GM21367 (cell line): ENCODE results near the gene SRPK2.

ENCODE experiments used
- ATAC-seq: cut with Tn5 transposase; IDR thresholded peaks from one replicate; pipeline ENCODE4 v1.9.1; 2021; ENCODE audit not compliant: unreplicated experiment

Gene SRPK2

GRCh38 chr7:105107458-105107857 lies 281.3 kb downstream of the SRPK2 start:
- ATAC-seq = no peak

GRCh38 chr7:105106473-105106872 lies 282.2 kb downstream of the SRPK2 start:
- no peak for ATAC-seq

GRCh38 chr7:105105579-105105978 lies 283.1 kb downstream of the SRPK2 start:
- ATAC-seq = no peak

- no peak for ATAC-seq
These were observed 286.0 kb downstream of the SRPK2 start for GRCh38 chr7:105102557-105103352.

GRCh38 chr7:105101864-105102263 lies 286.9 kb downstream of the SRPK2 start:
- ATAC-seq = no peak

GRCh38 chr7:105098863-105099515 lies 289.7 kb downstream of the SRPK2 start:
- ATAC-seq = no peak

GRCh38 chr7:105097619-105098018 lies 291.1 kb downstream of the SRPK2 start:
- ATAC-seq = no peak

- no peak for ATAC-seq
These were observed 292.4 kb downstream of the SRPK2 start for GRCh38 chr7:105096306-105096705.

GRCh38 chr7:105094966-105095365 lies 293.8 kb downstream of the SRPK2 start:
- no peak for ATAC-seq

GRCh38 chr7:105088456-105088855 lies 300.3 kb downstream of the SRPK2 start:
- ATAC-seq = no peak

- no peak for ATAC-seq
These were observed 300.7 kb downstream of the SRPK2 start for GRCh38 chr7:105087981-105088380.

- no peak for ATAC-seq
These were observed 301.9 kb downstream of the SRPK2 start for GRCh38 chr7:105086850-105087249.

- no peak for ATAC-seq
These were observed 304.1 kb downstream of the SRPK2 start for GRCh38 chr7:105084581-105084980.

- no peak for ATAC-seq
These were observed 309.4 kb downstream of the SRPK2 start for GRCh38 chr7:105079348-105079747.

GRCh38 chr7:105073143-105073542 lies 315.6 kb downstream of the SRPK2 start:
- ATAC-seq = no peak

- ATAC-seq = no peak
These were observed 319.8 kb downstream of the SRPK2 start for GRCh38 chr7:105068886-105069285.

GRCh38 chr7:105067691-105068090 lies 321.0 kb downstream of the SRPK2 start:
- ATAC-seq = no peak
